WTC11 (cell line): ENCODE results near the gene AHR.

ENCODE experiments used
- ATF1 ChIP-seq: sonication (generic); formaldehyde crosslinking; IDR thresholded peaks from 2 replicates; pipeline ENCODE4 v1.8.1; 2023; ENCODE audit warnings: mild to moderate bottlenecking, moderate library complexity, missing genetic modification reagents
- CTCF ChIP-seq: fragments of 200-600 bp; IDR thresholded peaks from 2 replicates; pipeline ENCODE4 v1.8.0; 2022; ENCODE audit warnings: antibody characterized with exemption
- ETV6 ChIP-seq: sonication (generic); formaldehyde crosslinking; IDR thresholded peaks from 2 replicates; pipeline ENCODE4 v1.8.1; 2022; ENCODE audit warnings: mild to moderate bottlenecking, missing genetic modification reagents
- NFATC4 ChIP-seq: fragments of 250-450 bp; sonication (Bioruptor Pico); IDR thresholded peaks from 2 replicates; pipeline ENCODE4 v1.9.0; 2021; ENCODE audit warnings: mild to moderate bottlenecking
- ZNF423 ChIP-seq: fragments of 250-450 bp; sonication (Bioruptor Pico); IDR thresholded peaks from 2 replicates; pipeline ENCODE4 v2.1.2; 2022; ENCODE audit warnings: mild to moderate bottlenecking, moderate library complexity

DNA sequence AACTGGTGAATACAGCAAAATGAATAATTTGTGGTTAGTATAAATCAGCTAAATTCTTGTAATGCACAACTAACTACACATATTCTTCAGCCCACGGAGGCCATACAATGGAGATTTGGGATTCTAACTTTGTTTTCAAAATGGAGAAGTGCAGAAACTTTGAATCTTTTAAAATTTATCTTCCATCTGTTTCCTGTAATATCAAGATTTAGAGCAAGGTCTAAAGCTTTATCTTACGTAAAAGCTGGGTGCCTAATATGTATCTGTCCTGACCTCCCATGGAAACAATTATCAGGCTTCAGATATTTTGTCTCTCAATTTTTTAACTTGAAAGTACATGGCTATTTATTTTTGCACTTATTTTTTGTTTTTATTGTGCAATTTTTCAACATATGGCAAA is 5.0 kb upstream of the AHR start:
- no peak for TF ChIP-seq CTCF
- TF ChIP-seq ZNF423 (CRISPR knock-in tag), result no peak
- no peak for TF ChIP-seq ATF1 (CRISPR knock-in tag)
- no peak for TF ChIP-seq ETV6
- TF ChIP-seq NFATC4 (CRISPR knock-in tag), result no peak
